H9 (cell line): ENCODE measurements around the gene GRID1. TPM values are rescaled to one million over a fixed set of nuclear protein-coding genes. Genes with fewer than 3 reads are reported as not detected.

ENCODE experiments used
- DNase-seq: peaks from one replicate; pipeline ENCODE4 v3.0.0-alpha.2; 2017
- H2AFZ ChIP-seq: one replicate; pipeline ENCODE4 v1.6.1; 2013; ENCODE audit warnings: mild to moderate bottlenecking, low read length, control low read depth, moderate library complexity
- H2AK5ac ChIP-seq: 2 replicates; pipeline ENCODE4 v1.6.1; 2013; ENCODE audit warnings: low read length, control low read depth, mixed read lengths; ENCODE audit not compliant: insufficient read length
- H2BK120ac ChIP-seq: one replicate; pipeline ENCODE4 v1.6.1; 2013; ENCODE audit warnings: low read depth, mild to moderate bottlenecking, low read length, control low read depth, inconsistent platforms; ENCODE audit not compliant: poor library complexity, severe bottlenecking
- H2BK12ac ChIP-seq: 2 replicates; pipeline ENCODE4 v1.6.1; 2013; ENCODE audit warnings: low read length, control low read depth, mixed read lengths, low read depth; ENCODE audit not compliant: insufficient read length
- H2BK15ac ChIP-seq: 2 replicates; pipeline ENCODE4 v1.6.1; 2013; ENCODE audit warnings: low read depth, low read length, control low read depth
- H2BK20ac ChIP-seq: one replicate; pipeline ENCODE4 v1.6.1; 2013; ENCODE audit warnings: low read depth, mild to moderate bottlenecking, low read length, control low read depth, inconsistent platforms; ENCODE audit not compliant: poor library complexity, severe bottlenecking
- H2BK5ac ChIP-seq: 2 replicates; pipeline ENCODE4 v1.6.1; 2013; ENCODE audit warnings: low read length, control low read depth, mixed read lengths; ENCODE audit not compliant: insufficient read length
- H3K14ac ChIP-seq: 2 replicates; pipeline ENCODE4 v1.6.1; 2013; ENCODE audit warnings: low read length, control low read depth; ENCODE audit not compliant: insufficient read depth
- H3K18ac ChIP-seq: 2 replicates; pipeline ENCODE4 v1.6.1; 2013; ENCODE audit warnings: low read depth, mild to moderate bottlenecking, mixed read lengths, low read length, control low read depth; ENCODE audit not compliant: insufficient read length
- H3K23ac ChIP-seq: 2 replicates; pipeline ENCODE4 v1.6.1; 2013; ENCODE audit warnings: low read length, control low read depth, mixed read lengths, low read depth; ENCODE audit not compliant: insufficient read length
- H3K23me2 ChIP-seq: 2 replicates; pipeline ENCODE4 v1.6.1; 2013; ENCODE audit warnings: low read depth, mild to moderate bottlenecking, mixed read lengths, low read length, control low read depth; ENCODE audit not compliant: insufficient read length, poor library complexity, severe bottlenecking
- H3K27ac ChIP-seq: 2 replicates; pipeline ENCODE4 v1.5.1; 2013; ENCODE audit warnings: low read length, control low read depth, mixed read lengths, low read depth; ENCODE audit not compliant: insufficient read length
- H3K27me3 ChIP-seq: 2 replicates; pipeline ENCODE4 v1.6.1; 2013; ENCODE audit warnings: low read length, control low read depth, inconsistent platforms; ENCODE audit not compliant: insufficient read depth
- H3K4ac ChIP-seq: 2 replicates; pipeline ENCODE4 v1.6.1; 2013; ENCODE audit warnings: low read depth, mild to moderate bottlenecking, control low read depth, inconsistent platforms, low read length, moderate library complexity
- H3K4me1 ChIP-seq: 2 replicates; pipeline ENCODE4 v1.6.1; 2013; ENCODE audit warnings: low read length, control low read depth, inconsistent platforms; ENCODE audit not compliant: insufficient read depth
- H3K4me2 ChIP-seq: 2 replicates; pipeline ENCODE4 v1.6.1; 2013; ENCODE audit warnings: low read length, control low read depth, mixed read lengths; ENCODE audit not compliant: insufficient read length, insufficient read depth
- H3K56ac ChIP-seq: 2 replicates; pipeline ENCODE4 v1.6.1; 2013; ENCODE audit warnings: low read depth, mild to moderate bottlenecking, mixed read lengths, low read length, control low read depth; ENCODE audit not compliant: insufficient read length
- H3K79me1 ChIP-seq: 2 replicates; pipeline ENCODE4 v1.6.1; 2013; ENCODE audit warnings: low read depth, mild to moderate bottlenecking, moderate library complexity, low read length, control low read depth, inconsistent platforms; ENCODE audit not compliant: insufficient read depth, poor library complexity, severe bottlenecking
- H3K79me2 ChIP-seq: 2 replicates; pipeline ENCODE4 v1.6.1; 2013; ENCODE audit warnings: low read length, control low read depth, inconsistent platforms; ENCODE audit not compliant: insufficient read depth
- H3K9ac ChIP-seq: 2 replicates; pipeline ENCODE4 v1.6.1; 2013; ENCODE audit warnings: low read length, control low read depth, mixed read lengths; ENCODE audit not compliant: insufficient read length; ENCODE audit errors: extremely low read depth
- H3K9me3 ChIP-seq: one replicate; pipeline ENCODE4 v1.6.1; 2013; ENCODE audit warnings: low read depth, low read length, inconsistent platforms; ENCODE audit not compliant: control insufficient read depth
- H3T11ph ChIP-seq: one replicate; pipeline ENCODE4 v1.6.1; 2013; ENCODE audit warnings: mild to moderate bottlenecking, low read length, control low read depth, inconsistent platforms
- H4K20me1 ChIP-seq: one replicate; pipeline ENCODE4 v1.6.1; 2013; ENCODE audit not compliant: control insufficient read depth, insufficient read length, insufficient read depth
- H4K5ac ChIP-seq: 2 replicates; pipeline ENCODE4 v1.6.1; 2013; ENCODE audit warnings: low read depth, mild to moderate bottlenecking, mixed read lengths, low read length, control low read depth; ENCODE audit not compliant: insufficient read length
- H4K8ac ChIP-seq: replicated peaks from 2 replicates; pipeline ENCODE4 v1.6.1; 2013; ENCODE audit warnings: low read length, control low read depth, mixed read lengths, low read depth; ENCODE audit not compliant: insufficient read length
- H4K91ac ChIP-seq: 2 replicates; pipeline ENCODE4 v1.6.1; 2013; ENCODE audit warnings: low read depth, mild to moderate bottlenecking, moderate library complexity, mixed read lengths, low read length, control low read depth; ENCODE audit not compliant: insufficient read length
- H3K27ac Mint-ChIP-seq, 3 experiments: 2 replicates in 2 of 3; 3 replicates in 1 of 3; pipeline ENCODE4 v1.8.0; 2020 to 2021; ENCODE audit warnings: mixed read lengths in 3 of 3, mild to moderate bottlenecking in 1 of 3, moderate library complexity in 1 of 3
- H3K27me3 Mint-ChIP-seq: 2 replicates; pipeline ENCODE4 v1.8.0; 2021; ENCODE audit warnings: low read depth, mild to moderate bottlenecking, moderate library complexity, mixed read lengths
- H3K36me3 Mint-ChIP-seq, 3 experiments: 2 replicates in 2 of 3; 3 replicates in 1 of 3; pipeline ENCODE4 v1.8.0; 2020 to 2021; ENCODE audit warnings: low read depth in 3 of 3, mixed read lengths in 3 of 3; ENCODE audit not compliant: insufficient read depth in 1 of 3
- H3K4me1 Mint-ChIP-seq, 2 experiments: 2 replicates each; pipeline ENCODE4 v1.8.0; 2020; ENCODE audit warnings: mixed read lengths in 2 of 2
- H3K4me3 Mint-ChIP-seq, 2 experiments: 2 replicates in 1 of 2; 3 replicates in 1 of 2; pipeline ENCODE4 v1.8.0; 2020 to 2021; ENCODE audit warnings: mild to moderate bottlenecking in 2 of 2, mixed read lengths in 2 of 2, moderate library complexity in 1 of 2
- H3K9me3 Mint-ChIP-seq, 2 experiments: 2 replicates in 1 of 2; 3 replicates in 1 of 2; pipeline ENCODE4 v1.8.0; 2020; ENCODE audit warnings: mild to moderate bottlenecking in 2 of 2, mixed read lengths in 2 of 2, moderate library complexity in 1 of 2
- CTCF ChIP-seq: fragments of 200-600 bp; sonication (generic); conservative IDR thresholded peaks from 3 replicates; pipeline ENCODE4 v1.8.0; 2021; ENCODE audit warnings: antibody characterized with exemption, mild to moderate bottlenecking
- total RNA-seq: library from RNA; stranded (reverse); gene quantifications from 2 replicates; pipeline ENCODE4 v1.2.1, GENCODE V29; 2021

The GRID1 gene
- total RNA-seq, 1 experiment from 2014 or later, result 0.35 TPM

- no peaks in the 10 kb centered on the region for H3K9me3 Mint-ChIP-seq
- H2BK120ac ChIP-seq, result no peak overlapping the region
Measured at GRCh38 chr10:85623758-85624157, 742.8 kb downstream of the GRID1 start.

More at GRCh38 chr10:85623758-85624157, 742.8 kb downstream of the GRID1 start:
- Histone ChIP-seq H3K23me2 (no peaks in the 10 kb centered on the region), H3K27ac (no peak overlapping the region), H4K20me1 (no peaks in the 10 kb centered on the region), H3K79me2 (no peaks in the 10 kb centered on the region), H4K8ac (no peak overlapping the region), H2AK5ac (no peak overlapping the region), H3K4ac (no peak overlapping the region), H3K14ac (no peak overlapping the region), H2BK20ac (no peak overlapping the region), H4K5ac (no peak overlapping the region), H3K4me1 (no peaks in the 10 kb centered on the region), H3K27me3 (no peaks in the 10 kb centered on the region), H2BK12ac (no peak overlapping the region), H2BK15ac (no peak overlapping the region), H3K23ac (no peak overlapping the region), H3K9me3 (no peaks in the 10 kb centered on the region), H3K79me1 (no peaks in the 10 kb centered on the region), H3K9ac (no peak overlapping the region), H3K4me2 (no peak overlapping the region), H2BK5ac (no peak overlapping the region), H2AFZ (no peak overlapping the region), H3K18ac (no peak overlapping the region), H4K91ac (no peak overlapping the region), H3T11ph (no peak overlapping the region), H3K56ac (no peak overlapping the region)
- Mint-ChIP-seq H3K27me3 (no peaks in the 10 kb centered on the region), H3K27ac (no peak overlapping the region), H3K4me3 (no peak overlapping the region), H3K4me1 (0 out of 4 replicates have a peak, but pooled peaks cover 2 to 3% of the 10 kb centered on the region in 2 experiments), H3K36me3 (no peaks in the 10 kb centered on the region)
- no peak for DNase-seq
- no peak for TF ChIP-seq CTCF
